ENCODE data around the gene GJB4.

GRCh38 chr1:34721241-34721640, 38.3 kb upstream of the GJB4 start:
- TF ChIP-seq, protein P1, sequence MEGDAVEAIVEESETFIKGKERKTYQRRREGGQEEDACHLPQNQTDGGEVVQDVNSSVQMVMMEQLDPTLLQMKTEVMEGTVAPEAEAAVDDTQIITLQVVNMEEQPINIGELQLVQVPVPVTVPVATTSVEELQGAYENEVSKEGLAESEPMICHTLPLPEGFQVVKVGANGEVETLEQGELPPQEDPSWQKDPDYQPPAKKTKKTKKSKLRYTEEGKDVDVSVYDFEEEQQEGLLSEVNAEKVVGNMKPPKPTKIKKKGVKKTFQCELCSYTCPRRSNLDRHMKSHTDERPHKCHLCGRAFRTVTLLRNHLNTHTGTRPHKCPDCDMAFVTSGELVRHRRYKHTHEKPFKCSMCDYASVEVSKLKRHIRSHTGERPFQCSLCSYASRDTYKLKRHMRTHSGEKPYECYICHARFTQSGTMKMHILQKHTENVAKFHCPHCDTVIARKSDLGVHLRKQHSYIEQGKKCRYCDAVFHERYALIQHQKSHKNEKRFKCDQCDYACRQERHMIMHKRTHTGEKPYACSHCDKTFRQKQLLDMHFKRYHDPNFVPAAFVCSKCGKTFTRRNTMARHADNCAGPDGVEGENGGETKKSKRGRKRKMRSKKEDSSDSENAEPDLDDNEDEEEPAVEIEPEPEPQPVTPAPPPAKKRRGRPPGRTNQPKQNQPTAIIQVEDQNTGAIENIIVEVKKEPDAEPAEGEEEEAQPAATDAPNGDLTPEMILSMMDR (IDR thresholded peaks at IDR 0.05), result no peak
- no peak for TF ChIP-seq USF1 (CRISPR knock-in tag; IDR thresholded peaks at IDR 0.05)
- TF ChIP-seq, protein P2, sequence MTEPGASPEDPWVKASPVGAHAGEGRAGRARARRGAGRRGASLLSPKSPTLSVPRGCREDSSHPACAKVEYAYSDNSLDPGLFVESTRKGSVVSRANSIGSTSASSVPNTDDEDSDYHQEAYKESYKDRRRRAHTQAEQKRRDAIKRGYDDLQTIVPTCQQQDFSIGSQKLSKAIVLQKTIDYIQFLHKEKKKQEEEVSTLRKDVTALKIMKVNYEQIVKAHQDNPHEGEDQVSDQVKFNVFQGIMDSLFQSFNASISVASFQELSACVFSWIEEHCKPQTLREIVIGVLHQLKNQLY (CRISPR knock-in tag; IDR thresholded peaks at IDR 0.05), result no peak
